GM19193 (cell line): ENCODE results near the gene TUBAL3.

Source experiments
- POLR2A ChIP-seq: IDR thresholded peaks from 4 replicates; pipeline ENCODE4 v1.6.1; 2011; ENCODE audit not compliant: insufficient read depth, insufficient read length; ENCODE audit errors: extremely low read depth

Gene TUBAL3

DNA sequence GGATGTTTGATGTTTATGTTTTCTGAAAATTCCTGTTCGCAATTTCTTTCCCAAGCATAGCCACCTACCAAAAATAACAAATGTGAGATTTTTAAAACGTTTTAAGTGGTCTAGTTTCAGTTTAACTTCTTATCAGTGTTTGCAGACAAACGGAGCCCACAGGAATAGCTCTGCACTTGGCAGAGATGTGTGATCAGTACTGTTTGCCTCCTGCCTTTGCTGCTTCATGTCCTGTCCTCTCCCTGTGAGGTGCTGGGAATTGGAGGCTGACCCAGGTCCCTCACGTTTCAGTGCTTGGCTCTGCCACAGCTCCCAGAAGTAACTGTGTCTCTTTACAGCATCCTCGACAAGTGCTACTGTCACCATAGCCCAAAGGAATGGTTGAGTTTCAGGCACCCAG, 38.7 kb downstream of the TUBAL3 start:
- TF ChIP-seq POLR2A: no peak

GRCh38 chr10:5364890-5365338, 39.7 kb downstream of the TUBAL3 start, which contains the start of gene UCN3:
UCN3 (plus strand) TSS chr10:5364966; CDS start chr10:5373721, 8,755 bp downstream.
- TF ChIP-seq POLR2A: no peak

- no peak for TF ChIP-seq POLR2A
Observed at GRCh38 chr10:5364374-5364773, 40.3 kb downstream of the TUBAL3 start.

DNA sequence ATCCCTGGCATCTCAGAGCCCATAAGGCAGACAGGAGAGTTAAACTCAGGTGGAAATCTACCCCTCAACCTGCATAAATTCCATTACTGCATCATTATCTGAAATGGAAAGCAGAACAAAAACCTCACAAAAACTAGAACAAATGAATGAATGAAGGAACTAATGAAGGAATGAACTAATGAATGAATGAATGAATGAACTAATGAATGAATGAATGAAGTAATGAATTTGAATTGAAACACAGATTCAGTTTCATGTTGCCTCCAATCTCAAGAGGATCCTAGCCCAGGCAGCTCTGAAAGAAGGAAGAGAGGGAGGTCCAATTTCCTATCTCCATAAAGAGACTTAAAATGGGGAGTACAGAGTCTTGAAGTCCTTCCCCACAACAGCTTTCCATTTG, 41.8 kb downstream of the TUBAL3 start:
- no peak for TF ChIP-seq POLR2A

DNA sequence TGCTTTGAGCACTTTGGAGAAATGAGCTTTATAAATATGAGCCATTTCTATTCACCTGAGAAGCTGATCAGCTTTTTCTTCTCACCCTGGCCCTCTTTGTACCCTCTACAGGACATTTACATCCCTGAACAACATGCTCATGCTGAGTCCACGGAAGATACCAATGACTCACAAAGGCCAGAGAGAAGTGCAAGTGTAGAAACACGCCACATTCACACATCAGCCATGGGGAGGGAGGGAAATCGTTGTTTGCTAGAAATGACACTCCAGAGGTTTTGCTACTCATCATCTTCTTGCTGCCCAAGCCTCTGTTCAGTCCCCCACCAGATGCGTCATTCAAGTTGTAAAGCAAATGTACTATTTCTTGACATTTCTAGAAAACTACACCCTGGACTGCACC, 42.7 kb downstream of the TUBAL3 start:
- TF ChIP-seq POLR2A: no peak

DNA sequence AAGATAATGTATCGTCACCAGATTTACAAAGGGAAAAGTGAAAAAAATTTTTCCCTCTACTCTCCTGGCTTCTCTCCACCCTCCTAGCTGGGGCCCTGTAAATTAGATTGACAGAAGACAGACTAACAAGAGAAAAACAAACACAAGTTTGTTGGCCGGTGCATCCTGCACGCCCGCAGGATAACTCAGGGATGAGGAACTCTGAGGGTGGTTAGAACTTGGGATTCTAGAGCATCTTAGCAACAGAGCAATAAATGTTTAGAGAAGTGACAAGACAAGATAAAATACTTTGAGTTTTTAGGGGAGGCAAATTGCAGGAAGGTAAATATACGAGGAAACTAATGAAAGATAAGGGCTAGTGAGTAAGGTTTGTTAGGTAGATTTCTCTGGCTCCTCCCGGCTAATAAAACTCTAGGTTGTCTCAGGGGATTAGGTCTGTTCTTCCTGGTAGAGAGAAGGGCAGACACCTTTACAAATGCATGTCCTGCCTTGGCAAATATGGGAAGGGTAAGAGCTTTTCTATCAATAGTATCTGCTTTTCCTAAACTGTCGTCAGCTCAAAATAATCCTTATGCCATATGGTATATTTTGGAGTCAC, 44.2 kb downstream of the TUBAL3 start:
- no peak for TF ChIP-seq POLR2A

- TF ChIP-seq POLR2A: no peak
Observed at GRCh38 chr10:5356302-5356763, 48.3 kb downstream of the TUBAL3 start.

- TF ChIP-seq POLR2A: no peak
Observed at GRCh38 chr10:5355594-5356301, 48.9 kb downstream of the TUBAL3 start.

GRCh38 chr10:5354068-5354467, 50.6 kb downstream of the TUBAL3 start:
- no peak for TF ChIP-seq POLR2A

- TF ChIP-seq POLR2A: no peak
Observed at GRCh38 chr10:5349362-5349761, 55.3 kb downstream of the TUBAL3 start.

DNA sequence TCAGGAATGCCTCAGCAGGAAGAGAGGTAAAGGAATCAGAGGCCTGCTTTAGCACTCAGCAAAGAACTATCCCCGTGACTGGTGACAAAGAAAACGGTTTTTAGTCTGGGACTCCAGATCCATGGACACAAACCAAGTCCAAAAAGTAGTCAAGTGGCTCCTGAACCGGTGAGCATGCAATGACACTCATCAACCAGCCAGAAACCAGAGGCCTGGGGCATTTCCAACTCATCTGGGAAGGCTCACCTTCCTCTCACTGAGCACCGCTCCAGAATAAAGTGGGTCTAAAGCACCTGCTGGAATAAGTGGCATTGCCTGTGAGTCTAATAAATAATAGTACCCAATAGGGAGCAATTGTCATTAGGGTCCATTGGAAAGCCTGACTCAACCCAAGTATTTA, 57.7 kb downstream of the TUBAL3 start:
- no peak for TF ChIP-seq POLR2A

DNA sequence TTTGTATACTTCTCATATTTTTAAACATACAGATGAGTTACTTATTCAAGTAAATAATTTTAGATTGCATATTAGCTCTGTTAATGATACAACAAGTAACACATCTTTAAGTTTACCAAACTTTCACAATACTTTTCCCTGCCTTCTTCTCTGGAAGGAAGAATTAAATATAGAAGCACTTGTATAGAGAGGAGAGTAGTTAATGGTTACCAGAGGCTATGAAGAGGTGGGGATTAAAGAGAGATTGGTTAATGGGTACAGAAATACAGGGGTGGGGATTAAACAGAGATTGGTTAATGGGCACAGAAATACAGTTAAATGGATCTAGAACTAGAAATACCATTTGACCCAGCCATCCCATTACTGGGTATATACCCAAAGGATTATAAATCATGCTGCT, 59.9 kb downstream of the TUBAL3 start:
- TF ChIP-seq POLR2A: no peak

GRCh38 chr10:5343979-5344378, 60.6 kb downstream of the TUBAL3 start:
- TF ChIP-seq POLR2A: no peak

DNA sequence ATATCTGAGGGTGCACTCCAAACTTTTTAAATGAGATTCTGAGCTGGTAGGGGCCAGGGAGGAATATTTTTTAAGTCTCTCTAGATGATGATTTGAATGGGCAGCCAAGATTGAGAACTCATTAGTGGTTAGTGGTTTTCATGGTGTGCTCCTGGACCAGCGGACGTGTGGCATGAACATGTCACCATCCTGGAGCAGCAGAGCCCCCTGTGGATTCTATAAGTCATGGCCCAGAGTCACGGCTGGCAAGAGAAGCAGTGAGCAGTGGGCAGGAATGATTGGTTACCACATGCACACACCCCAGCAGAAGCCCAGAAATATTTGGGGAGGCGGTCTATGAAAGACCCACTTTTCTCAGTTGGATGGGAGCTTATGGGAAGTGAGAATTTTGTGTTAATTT, 61.1 kb downstream of the TUBAL3 start:
- TF ChIP-seq POLR2A: no peak
